Smooth muscle cell of bladder (primary cell): Measurements from ENCODE around the gene MT1E. TPM values are rescaled to one million over a fixed set of nuclear protein-coding genes. Genes with fewer than 3 reads are reported as not detected.

ENCODE experiments used
- total RNA-seq: library from RNA; depleted of rRNA; stranded (reverse); fragments of >200 nt; gene quantifications from 2 replicates; pipeline ENCODE4 v1.2.3, GENCODE V29; 2014

Gene MT1E
- 91.7 and 248 TPM in 2 replicates for total RNA-seq

GRCh38 chr16:56625140-56625942 lies at the start of gene MT1E:
Gene MT1E (plus strand): TSS chr16:56625781. CDS start chr16:56625852, 71 bp downstream.

GRCh38 chr16:56589141-56590039 lies 36.2 kb upstream of the MT1E start, which contains the start of gene MT3:
Gene MT3 (plus strand): TSS chr16:56589528. CDS start chr16:56589591, 63 bp downstream.

GRCh38 chr16:56608043-56608875 lies 17.3 kb upstream of the MT1E start, which contains the start of gene MT2A:
Gene MT2A (plus strand): TSS chr16:56608584. CDS start chr16:56608656, 72 bp downstream.

GRCh38 chr16:56632156-56632847 lies 6.7 kb downstream of the MT1E start, which contains the start of gene MT1M:
Gene MT1M (plus strand): TSS chr16:56632659. CDS start chr16:56632732, 73 bp downstream.

GRCh38 chr16:56637814-56638750 lies 12.5 kb downstream of the MT1E start, which contains the start of gene MT1A:
Gene MT1A (plus strand): TSS chr16:56638666. CDS start chr16:56638739, 73 bp downstream.

GRCh38 chr16:56651586-56651985 lies 26.0 kb downstream of the MT1E start, which contains the start of gene MT1B:
Gene MT1B (plus strand): TSS chr16:56651886. CDS start chr16:56651954, 68 bp downstream.

GRCh38 chr16:56657555-56658326 lies 32.2 kb downstream of the MT1E start, which contains the start of gene MT1F:
Gene MT1F (plus strand): TSS chr16:56657959. CDS start chr16:56658059, 100 bp downstream.

GRCh38 chr16:56667581-56668571 lies 42.3 kb downstream of the MT1E start, which contains the start of gene MT1G:
Gene MT1G (minus strand): TSS chr16:56668065. CDS start chr16:56667993, 72 bp downstream.

GRCh38 chr16:56669005-56669839 lies 43.6 kb downstream of the MT1E start, which contains the start of gene MT1H:
Gene MT1H (plus strand): TSS chr16:56669814. CDS start chr16:56669885, 71 bp downstream.

Other genes with a start within 250 kb of the MT1E start
- gene AMFR, start 200.2 kb upstream of the MT1E start, total RNA-seq: 317 and 407 TPM in 2 replicates
- gene NUDT21, start 174.4 kb upstream of the MT1E start, total RNA-seq: 53.0 TPM in 2 replicates
- 68.1 and 80.2 TPM in 2 replicates for gene OGFOD1, start 174.2 kb upstream of the MT1E start, total RNA-seq
- 45.5 and 56.9 TPM in 2 replicates for gene BBS2, start 105.8 kb upstream of the MT1E start, total RNA-seq
- not detected in 2 replicates for gene MT4, start 60.7 kb upstream of the MT1E start, total RNA-seq
- gene MT3, start 36.3 kb upstream of the MT1E start, total RNA-seq: 0.37 TPM in 1 of 2 replicates, not detected in the other
- gene MT2A, start 17.2 kb upstream of the MT1E start, total RNA-seq: 53.3 and 72.0 TPM in 2 replicates
- 0.74 and 2.1 TPM in 2 replicates for gene MT1M, start 6.9 kb downstream of the MT1E start, total RNA-seq
- gene MT1A, start 12.9 kb downstream of the MT1E start, total RNA-seq: 0.28 TPM in 1 of 2 replicates, not detected in the other
- gene MT1B, start 26.1 kb downstream of the MT1E start, total RNA-seq: not detected in 2 replicates
- 0.09 and 1.8 TPM in 2 replicates for gene MT1F, start 32.2 kb downstream of the MT1E start, total RNA-seq
- 0.71 TPM in 1 of 2 replicates, not detected in the other for gene MT1G, start 42.3 kb downstream of the MT1E start, total RNA-seq
- gene MT1H, start 44.0 kb downstream of the MT1E start, total RNA-seq: not detected in 2 replicates
- 14.1 and 38.0 TPM in 2 replicates for gene MT1X, start 56.7 kb downstream of the MT1E start, total RNA-seq
- gene NUP93, start 104.3 kb downstream of the MT1E start, total RNA-seq: 42.2 and 42.5 TPM in 2 replicates
- gene SLC12A3, start 239.4 kb downstream of the MT1E start, total RNA-seq: under 0.01 TPM in 1 of 2 replicates, not detected in the other